Panc1 (cell line): Measurements from ENCODE around the gene RPL21. TPM values are rescaled to one million over a fixed set of nuclear protein-coding genes. Genes with fewer than 3 reads are reported as not detected.

ENCODE experiments used
- ATAC-seq: fragments of 200-7000 bp; cut with Tn5 transposase; 2 replicates; pipeline ENCODE4 v1.9.1; 2020; ENCODE audit warnings: mild to moderate bottlenecking, moderate library complexity
- BruUV-seq: library from RNA; stranded (reverse); fragments of 400-500 nt; replicated peaks from 2 replicates; lab custom pipeline; 2021; lab: Mats Ljungman, UMichigan
- CTCF ChIA-PET: fragments of 300-600 bp; sonication (Branson Sonifier 250); formaldehyde crosslinking; loops from one replicate; lab custom pipeline; 2022; ENCODE audit warnings: antibody characterized with exemption; lab: Charles Lee
- POLR2A ChIA-PET: fragments of 300-600 bp; sonication (Branson Sonifier 250); formaldehyde crosslinking; loops from one replicate; lab custom pipeline; 2022; ENCODE audit warnings: antibody characterized with exemption; lab: Charles Lee
- DNase-seq: peaks from one replicate; pipeline ENCODE4 v3.0.0-alpha.2; 2010; ENCODE audit warnings: low read depth, low spot score
- H3K27ac ChIP-seq: 2 replicates; pipeline ENCODE4 v1.5.1; 2011; ENCODE audit warnings: mild to moderate bottlenecking, low read length, inconsistent platforms
- H3K27me3 ChIP-seq: fragments of 200-500 bp; sonication (Bioruptor generic); 2 replicates; pipeline ENCODE4 v1.6.0; 2014; ENCODE audit warnings: low read length, inconsistent platforms; ENCODE audit not compliant: control insufficient read depth, insufficient read depth
- H3K36me3 ChIP-seq: fragments of 200-500 bp; sonication (Bioruptor generic); 2 replicates; pipeline ENCODE4 v1.5.1; 2014; ENCODE audit warnings: inconsistent platforms, mild to moderate bottlenecking, low read length, moderate library complexity; ENCODE audit not compliant: control insufficient read depth, insufficient read depth
- H3K4me1 ChIP-seq: 2 replicates; pipeline ENCODE4 v1.5.1; 2011; ENCODE audit warnings: inconsistent platforms, mild to moderate bottlenecking, low read length, moderate library complexity; ENCODE audit not compliant: control insufficient read depth, insufficient read depth
- H3K4me3 ChIP-seq, 2 experiments: 2 replicates each; pipeline ENCODE4 v1.5.1; 2011 to 2012; ENCODE audit warnings: low read depth in 2 of 2, low read length in 2 of 2, mild to moderate bottlenecking in 2 of 2, inconsistent platforms in 1 of 2, moderate library complexity in 1 of 2
- H3K9me3 ChIP-seq: fragments of 200-500 bp; sonication (Bioruptor generic); 2 replicates; pipeline ENCODE4 v1.5.1; 2014; ENCODE audit warnings: low read depth, mild to moderate bottlenecking, inconsistent platforms, low read length, moderate library complexity; ENCODE audit not compliant: control insufficient read depth, insufficient read depth
- CTCF ChIP-seq: fragments of 450-650 bp; IDR thresholded peaks from 2 replicates; pipeline ENCODE4 v1.5.1; 2017; ENCODE audit warnings: mild to moderate bottlenecking
- POLR2AphosphoS5 ChIP-seq: IDR thresholded peaks from 2 replicates; pipeline ENCODE4 v1.6.1; 2012; ENCODE audit warnings: mild to moderate bottlenecking, low read depth, low read length, moderate library complexity
- REST ChIP-seq, 2 experiments: IDR thresholded peaks; 2 replicates each; pipeline ENCODE4 v1.6.1; 2011 to 2012; ENCODE audit warnings: low read depth in 2 of 2, control low read depth in 1 of 2, low read length in 1 of 2, mild to moderate bottlenecking in 1 of 2, moderate library complexity in 1 of 2; ENCODE audit not compliant: insufficient read depth in 1 of 2
- SIN3A ChIP-seq: IDR thresholded peaks from 2 replicates; pipeline ENCODE4 v1.6.1; 2012; ENCODE audit warnings: low read depth, mild to moderate bottlenecking, low read length, moderate library complexity, borderline replicate concordance; ENCODE audit not compliant: insufficient read depth
- TCF7L2 ChIP-seq: IDR thresholded peaks from 2 replicates; pipeline ENCODE4 v1.6.1; 2011; ENCODE audit warnings: mild to moderate bottlenecking, low read depth, low read length, inconsistent platforms
- in situ Hi-C: cut with HindIII; loops from 2 replicates; pipeline ENCODE4 v1.10.0; 2016; ENCODE audit warnings: low sequenced_read_pairs, low pct_unique_long_range_greater_than_20kb
- intact Hi-C: fragments of 100-400 bp; cut with micrococcal nuclease; formaldehyde crosslinking; loops from one replicate; pipeline ENCODE4 v1.10.0; 2022; ENCODE audit not compliant: unreplicated experiment
- total RNA-seq: library from RNA; stranded (reverse); gene quantifications from one replicate; pipeline ENCODE4 v1.2.1, GENCODE V29; 2021; ENCODE audit not compliant: unreplicated experiment

The RPL21 gene
- total RNA-seq, 1 experiment from 2014 or later = 702 TPM

GRCh38 chr13:27288392-27288791, 37.0 kb downstream of the RPL21 start:
- POLR2A ChIA-PET = no interaction called here
- in situ Hi-C loops = no loop called here

GRCh38 chr13:27289011-27289665, 37.8 kb downstream of the RPL21 start:
- ChIA-PET CTCF (no interaction called here), POLR2A (no interaction called here)
- Histone ChIP-seq H3K4me1 (no peaks in the 10 kb centered on the region), H3K27me3 (no peaks in the 10 kb centered on the region), H3K4me3 (no peak overlapping the region), H3K27ac (no peak overlapping the region), H3K36me3 (no peaks in the 10 kb centered on the region), H3K9me3 (no peaks in the 10 kb centered on the region)
- intact Hi-C loops = no loop called here
- DNase-seq (no peak), ATAC-seq (no peak)
- no TSS peak for BruUV-seq
- TF ChIP-seq REST (IDR thresholded peaks at IDR 0.05; ENCODE audit: insufficient read depth in 1 of 2, low read depth in 2 of 2, low read length in 1 of 2) (no peak), TCF7L2 (no peak), POLR2AphosphoS5 (no peak), CTCF (no peak), SIN3A (no peak)
- in situ Hi-C loops = no loop called here

More at GRCh38 chr13:27288392-27288791, 37.0 kb downstream of the RPL21 start:
- Histone ChIP-seq H3K4me3 (no peak overlapping the region), H3K27ac (no peak overlapping the region), H3K36me3 (no peaks in the 10 kb centered on the region), H3K9me3 (no peaks in the 10 kb centered on the region), H3K27me3 (no peaks in the 10 kb centered on the region), H3K4me1 (no peaks in the 10 kb centered on the region)
- DNase-seq (no peak), ATAC-seq (no peak)
- intact Hi-C loops = no loop called here
- TF ChIP-seq SIN3A (no peak), POLR2AphosphoS5 (no peak)
- no TSS peak for BruUV-seq
- CTCF ChIA-PET = no interaction called here

GRCh38 chr13:27290715-27291114, 39.4 kb downstream of the RPL21 start:
- in situ Hi-C loops = no loop called here

More at GRCh38 chr13:27290715-27291114, 39.4 kb downstream of the RPL21 start:
- no peak overlapping the region for H3K27ac ChIP-seq
- no peak for DNase-seq
- ATAC-seq = no peak
- no peaks in the 10 kb centered on the region for H3K4me1 ChIP-seq
- H3K36me3 ChIP-seq = no peaks in the 10 kb centered on the region
- H3K9me3 ChIP-seq = no peaks in the 10 kb centered on the region
- intact Hi-C loops = no loop called here
- ChIA-PET CTCF (interaction anchor here (0.6 kb wide), 1 partner anchor 52 kb away, joined by 3 read pairs; no protein-coding TSS in a partner anchor), POLR2A (no interaction called here)
- H3K4me3 ChIP-seq = no peak overlapping the region
- no TSS peak for BruUV-seq
- no peaks in the 10 kb centered on the region for H3K27me3 ChIP-seq
- TF ChIP-seq REST (IDR thresholded peaks at IDR 0.05; ENCODE audit: insufficient read depth in 1 of 2, low read depth in 2 of 2, low read length in 1 of 2) (no peak), POLR2AphosphoS5 (no peak), CTCF (no peak), TCF7L2 (no peak), SIN3A (no peak)
